GM04504 (cell line): ENCODE measurements around the gene KCNH8.
"Not testable (repeated sequence)": the region's sequence is repeated elsewhere in the genome, so short reads cannot be mapped to it uniquely, and the experiment has no call there.

Experiments
- DNase-seq: peaks from one replicate; pipeline ENCODE4 v3.0.0-alpha.2; 2012; ENCODE audit warnings: low read depth

KCNH8 gene

DNA sequence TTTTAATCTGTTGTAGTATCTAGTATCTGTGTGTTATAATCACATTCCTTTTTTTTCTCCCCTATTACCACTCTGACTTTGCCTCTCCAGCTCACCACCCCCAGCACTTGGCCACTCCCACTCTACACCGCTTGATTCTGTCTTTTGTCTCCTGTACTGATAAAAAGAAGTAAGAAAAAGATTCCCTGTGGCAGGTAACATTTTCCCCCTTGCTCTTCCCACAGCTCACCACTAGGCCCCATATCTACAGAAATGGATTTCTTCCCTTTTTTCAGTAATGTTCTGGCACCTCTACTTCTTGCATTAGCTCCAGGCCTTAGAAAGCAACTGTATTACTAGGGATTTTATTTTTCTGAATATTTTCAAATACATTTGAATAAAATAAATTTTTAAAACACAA lies 25.6 kb downstream of the KCNH8 start:
- DNase-seq, result no peak

DNA sequence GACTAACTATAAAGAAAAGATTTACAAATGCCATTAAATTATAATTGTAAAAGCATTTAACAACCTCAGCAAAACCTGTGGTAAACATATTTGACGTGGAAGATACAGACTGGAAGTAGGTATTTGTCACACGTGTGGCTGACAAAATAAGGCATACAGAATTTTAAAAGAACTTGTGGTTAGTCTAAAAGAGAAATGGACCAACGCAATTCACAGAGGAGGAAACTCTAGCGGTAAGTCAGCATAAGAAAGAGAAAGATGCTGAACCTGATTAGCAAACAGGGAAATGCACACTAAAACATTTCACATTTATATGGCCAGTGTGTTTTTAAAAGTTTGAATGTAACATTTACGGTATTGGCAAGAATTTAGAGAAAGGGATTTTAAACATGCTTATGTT lies 35.3 kb downstream of the KCNH8 start:
- no peak for DNase-seq

DNA sequence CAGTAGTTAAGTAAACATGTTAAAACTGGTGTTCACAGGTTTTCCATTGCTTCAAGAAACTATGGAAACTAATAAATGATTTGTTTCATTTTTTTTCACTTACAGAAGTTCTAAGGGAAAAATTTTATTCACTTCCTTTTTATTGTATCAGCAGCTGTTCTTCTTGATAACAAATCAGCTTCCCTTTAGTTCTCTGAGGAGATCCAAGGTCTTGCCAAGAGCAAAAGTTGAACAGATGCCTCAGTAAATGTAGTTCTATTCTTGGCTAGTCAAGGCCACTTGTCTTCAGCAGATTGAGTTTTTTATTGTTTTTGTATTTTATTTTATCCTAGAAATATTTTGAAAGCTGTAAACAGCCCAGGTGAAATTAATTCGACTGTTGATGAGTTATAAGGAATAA lies 41.8 kb downstream of the KCNH8 start:
- no peak for DNase-seq

DNA sequence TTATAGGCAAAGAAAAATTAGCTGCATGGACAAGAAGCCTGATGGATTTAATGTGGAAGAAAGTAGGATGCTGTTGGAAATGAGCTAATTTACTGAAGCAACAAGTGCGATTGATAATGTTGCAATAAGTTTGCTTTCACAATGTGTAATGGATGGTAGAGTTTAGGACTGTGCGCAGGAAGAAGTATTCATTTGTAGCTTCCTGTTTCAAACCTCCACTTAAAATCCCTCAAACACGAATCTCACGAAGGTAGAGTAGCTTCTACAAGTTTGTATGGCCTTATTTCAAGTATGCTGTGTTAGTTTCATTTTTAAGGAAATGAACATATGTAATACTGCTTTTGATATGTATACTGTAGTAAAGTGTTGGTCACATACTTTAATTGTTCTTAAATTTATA lies 42.3 kb downstream of the KCNH8 start:
- DNase-seq, result no peak

DNA sequence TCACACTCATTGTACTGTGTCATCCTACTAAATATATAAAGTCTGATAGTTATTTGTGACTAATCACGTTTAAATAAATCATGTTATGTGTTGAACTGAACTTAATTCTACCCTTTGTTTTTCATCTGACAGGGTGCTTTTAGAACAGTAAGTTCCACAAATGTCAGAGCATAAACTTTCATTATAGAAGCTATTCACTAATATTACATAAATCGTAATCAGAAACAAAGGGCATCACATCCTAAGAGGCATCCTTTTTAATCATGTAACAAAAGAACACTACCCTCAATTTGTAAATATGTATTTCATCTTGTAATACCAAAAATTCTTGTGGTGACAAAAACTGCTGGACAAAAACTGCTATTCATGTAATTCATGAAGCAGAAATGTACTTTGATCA lies 50.8 kb downstream of the KCNH8 start:
- DNase-seq, result no peak

DNA sequence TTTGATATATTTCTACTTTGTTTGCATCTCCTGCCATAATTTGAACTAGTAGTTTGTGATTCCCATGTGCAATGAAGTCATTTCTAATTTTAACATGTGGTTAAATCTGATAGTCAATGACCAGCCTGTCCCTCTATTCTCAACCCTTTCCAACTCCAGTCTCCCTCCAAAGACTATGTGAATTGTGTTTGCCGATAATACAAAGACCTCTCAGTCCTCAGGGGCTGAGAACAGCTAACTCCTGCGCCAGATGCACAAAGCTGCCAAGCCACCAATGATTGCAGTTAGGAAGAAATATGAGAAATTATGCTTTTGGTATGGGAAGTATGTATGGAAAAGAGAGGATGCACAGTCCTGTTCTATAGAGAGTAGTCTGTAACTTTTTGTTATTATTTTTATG lies 54.0 kb downstream of the KCNH8 start:
- DNase-seq, result no peak

DNA sequence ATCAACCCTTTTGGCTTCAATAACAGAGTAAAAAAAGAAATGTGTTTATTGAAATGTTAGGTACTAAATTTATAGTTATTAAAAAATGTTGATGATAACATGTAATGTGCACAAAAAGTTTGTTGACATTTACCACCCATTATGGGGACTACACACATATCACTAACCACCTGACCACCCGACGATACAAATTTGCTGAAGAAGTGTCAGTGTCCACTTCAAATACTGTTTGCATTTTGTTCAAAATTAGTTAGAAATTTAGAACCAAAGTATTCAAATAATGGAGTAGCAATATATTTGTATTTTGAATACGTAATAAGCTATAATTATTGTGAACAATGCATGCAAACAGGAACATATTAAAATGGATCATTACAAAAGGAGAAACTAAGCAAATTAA lies 54.4 kb downstream of the KCNH8 start:
- no peak for DNase-seq

DNA sequence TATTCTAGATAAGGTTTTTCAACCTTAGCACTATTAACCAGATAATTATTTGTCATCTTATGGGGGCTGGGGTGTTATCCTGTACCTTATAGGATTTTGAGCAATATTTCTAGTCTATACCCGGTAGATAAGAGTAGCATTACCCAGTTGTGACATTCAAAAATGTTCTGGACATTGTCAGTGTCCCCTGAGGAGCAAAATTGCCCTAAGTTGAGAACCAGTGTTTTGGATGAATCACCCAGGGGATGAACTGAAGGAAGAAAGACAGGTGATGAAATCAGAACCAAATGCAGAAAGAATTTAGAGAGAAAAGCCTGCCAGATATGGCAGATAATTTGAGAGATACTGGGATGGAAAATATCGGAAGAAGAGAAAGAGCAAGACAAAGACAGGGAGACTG lies 58.2 kb downstream of the KCNH8 start:
- DNase-seq, result no peak

DNA sequence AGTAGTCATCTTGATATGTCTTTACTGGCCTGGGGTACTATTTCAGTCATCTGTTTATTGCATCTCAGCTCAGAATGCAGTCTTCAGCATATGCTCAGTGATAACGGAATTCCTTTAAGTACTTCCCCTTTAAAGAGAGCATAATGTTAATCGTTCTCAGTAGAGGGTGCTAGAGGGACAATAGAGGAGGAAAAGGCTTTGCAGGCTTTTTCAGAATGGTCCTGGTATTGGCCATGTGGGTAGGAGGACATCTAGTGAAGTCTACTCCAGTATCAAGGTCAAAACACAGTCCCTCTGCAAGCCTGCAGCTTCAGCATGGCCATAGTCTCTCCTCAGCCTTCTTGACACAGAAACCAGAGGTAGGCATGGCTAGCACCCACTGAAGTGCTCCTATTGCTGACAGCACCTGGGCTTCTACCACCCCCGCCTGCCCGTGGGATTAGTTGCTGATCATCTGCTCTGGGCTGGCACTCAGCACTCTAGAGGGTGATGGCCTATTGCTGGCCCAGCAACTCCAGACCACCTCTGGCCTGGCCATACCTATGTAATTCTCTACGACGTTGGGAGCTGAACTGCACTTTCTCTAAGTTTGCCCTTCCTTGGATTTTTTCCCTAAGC lies 65.4 kb downstream of the KCNH8 start:
- no peak for DNase-seq

DNA sequence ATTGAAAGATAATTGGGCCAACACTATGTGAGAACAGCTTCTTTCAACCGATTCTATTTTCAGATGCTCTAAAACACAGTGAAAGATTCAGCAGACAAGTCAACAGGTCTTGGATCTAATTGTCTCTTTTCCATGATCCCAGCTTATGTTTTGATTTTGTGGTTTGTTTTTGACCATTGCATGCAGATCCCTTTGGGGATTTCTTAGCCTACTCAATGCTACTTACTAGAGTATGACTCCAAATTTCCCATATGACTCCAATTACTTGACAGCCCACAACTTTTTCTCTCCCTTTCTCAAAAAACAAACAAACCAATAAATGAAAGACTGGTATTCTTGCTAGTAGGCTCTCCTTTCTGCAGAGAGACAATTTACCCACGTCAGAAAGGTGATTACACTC lies 67.1 kb downstream of the KCNH8 start:
- DNase-seq, result no peak

DNA sequence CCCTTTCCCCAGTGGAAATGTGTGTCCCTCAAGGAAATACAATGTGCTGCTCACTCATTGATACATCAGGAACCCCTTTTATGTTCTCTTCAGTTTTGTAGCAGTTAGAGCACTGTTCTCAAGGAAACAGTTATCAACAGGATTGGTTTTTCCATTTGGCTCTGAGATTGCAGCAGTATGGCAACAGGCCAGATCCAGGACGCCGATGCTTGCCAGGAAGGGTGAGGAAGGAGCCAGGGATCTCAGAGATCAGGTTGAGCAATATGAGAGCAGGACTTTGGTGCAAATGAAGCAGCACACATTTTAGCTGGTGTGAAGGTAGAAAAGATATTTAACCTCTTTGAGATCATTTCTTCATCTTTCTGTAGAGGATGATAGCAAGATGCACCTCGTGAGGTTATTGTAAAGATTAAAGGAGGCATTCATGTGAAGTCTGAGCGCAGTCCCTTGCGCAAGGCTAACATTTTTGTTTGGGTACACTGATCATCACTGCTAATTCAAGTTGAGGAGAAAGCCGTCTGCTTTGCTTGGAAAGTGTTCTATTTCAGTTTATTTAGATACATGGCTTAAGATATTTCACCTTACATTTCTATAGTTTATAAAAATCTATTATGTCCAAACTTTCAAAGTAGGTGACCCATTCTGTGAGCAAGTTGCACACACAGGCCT lies 68.5 kb downstream of the KCNH8 start:
- no peak for DNase-seq

DNA sequence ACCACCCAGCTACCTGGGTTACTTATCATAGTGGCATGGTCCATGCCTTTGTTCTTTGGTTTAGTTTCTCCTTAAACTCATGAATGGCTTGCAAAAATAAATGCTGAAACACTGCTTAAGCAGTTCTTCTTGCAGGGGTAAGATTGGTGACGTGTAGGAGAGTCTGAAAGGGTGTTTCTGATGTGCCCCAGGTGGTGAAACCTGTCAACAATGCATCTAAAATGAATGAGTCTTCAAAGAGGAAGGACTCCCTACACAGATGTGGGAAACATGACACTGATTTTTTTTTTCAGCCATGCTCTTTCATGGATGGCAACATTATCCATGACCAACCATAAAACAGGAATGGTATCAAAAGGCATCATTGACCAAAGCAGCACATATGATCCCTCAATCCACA lies 72.0 kb downstream of the KCNH8 start:
- DNase-seq, result no peak

DNA sequence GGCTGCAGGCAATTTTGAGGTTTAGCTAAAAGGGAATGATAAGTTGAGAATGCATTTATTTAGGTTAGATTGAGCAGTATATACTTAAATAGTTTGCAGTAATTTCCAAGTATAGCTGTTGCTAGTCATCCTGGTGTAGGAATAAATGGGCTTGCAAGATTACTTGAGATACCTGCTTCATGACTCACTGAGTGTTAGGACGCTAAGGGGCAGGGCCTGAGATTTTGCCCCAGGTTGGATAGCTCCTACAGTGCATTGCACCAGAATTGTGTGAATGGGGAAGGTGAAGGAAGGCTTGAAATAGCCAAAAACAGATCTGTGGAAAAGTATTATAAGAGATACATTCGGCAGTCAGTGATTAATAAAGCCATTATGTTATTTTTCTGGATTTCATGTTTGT lies 72.8 kb downstream of the KCNH8 start:
- no peak for DNase-seq

DNA sequence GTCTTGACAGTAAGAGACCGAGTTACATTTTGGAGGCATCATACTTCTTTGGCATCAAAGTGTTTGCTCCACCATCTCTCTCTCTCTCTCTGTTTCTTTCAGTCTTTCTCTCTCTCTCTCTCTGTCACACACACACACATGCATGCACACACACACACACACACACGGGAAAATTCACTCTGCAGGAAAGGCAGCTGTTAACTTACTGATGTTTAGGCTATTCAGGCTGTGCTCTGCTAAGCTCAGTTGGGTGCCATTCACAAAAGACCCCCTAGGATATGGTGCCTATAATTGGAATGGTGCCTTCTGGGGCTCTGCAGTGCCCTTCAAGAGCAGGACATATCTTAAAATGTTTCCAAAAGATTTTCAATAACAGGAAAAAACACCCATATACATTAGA lies 78.2 kb downstream of the KCNH8 start:
- DNase-seq, result no peak

DNA sequence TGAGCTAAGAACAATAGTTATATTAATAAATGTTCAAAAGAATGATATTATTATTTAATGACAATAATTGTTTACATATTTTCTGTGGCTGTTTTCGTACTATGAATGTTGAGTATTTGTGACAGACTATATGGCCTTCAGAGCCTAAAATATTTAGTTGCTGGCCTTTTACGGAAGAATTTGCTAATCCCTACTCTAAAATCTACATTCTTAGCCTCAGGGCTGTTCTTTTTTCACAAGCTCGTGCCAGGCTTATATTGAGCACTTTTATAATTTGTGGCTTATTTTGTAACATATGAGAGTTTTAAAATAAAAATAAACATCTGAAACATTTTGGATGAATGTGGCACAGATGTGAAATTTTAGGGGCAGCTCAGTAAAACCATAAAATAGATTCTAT lies 79.9 kb downstream of the KCNH8 start:
- DNase-seq, result no peak

DNA sequence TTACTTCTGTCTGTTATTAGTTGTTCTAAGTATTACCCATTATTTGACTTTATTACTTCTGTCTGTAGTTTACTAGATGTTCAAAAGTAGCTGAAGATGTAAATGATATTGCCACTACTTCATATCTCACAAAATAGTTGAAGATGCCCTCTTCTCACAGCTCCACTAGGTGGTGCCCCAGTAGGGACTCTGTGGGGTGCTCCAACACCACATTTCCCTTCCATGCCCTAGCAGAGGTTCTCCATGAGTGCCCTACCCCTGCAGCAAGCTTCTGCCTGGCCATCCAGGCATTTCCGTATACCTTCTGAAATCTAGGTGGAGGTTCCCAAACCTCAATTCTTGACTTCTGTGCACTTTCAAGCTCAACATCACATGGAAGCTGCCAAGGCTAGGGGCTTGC lies 80.8 kb downstream of the KCNH8 start:
- DNase-seq, result no peak

DNA sequence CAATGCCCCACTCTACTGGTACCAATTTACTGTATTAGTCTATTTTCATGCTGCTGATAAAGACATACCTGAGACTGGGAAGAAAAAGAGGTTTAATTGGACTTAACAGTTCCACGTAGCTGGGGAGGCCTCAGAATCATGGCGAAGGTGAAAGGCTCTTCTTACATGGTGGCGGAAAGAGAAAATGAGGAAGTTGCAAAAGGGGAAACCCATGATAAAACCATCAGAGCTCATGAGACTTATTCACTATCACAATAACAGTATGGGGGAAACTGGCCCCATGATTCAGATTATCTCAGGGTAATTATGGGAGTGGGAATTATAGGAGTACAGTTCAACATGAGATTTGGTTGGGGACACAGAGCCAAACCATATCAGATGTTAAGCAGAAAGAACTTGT lies 81.6 kb downstream of the KCNH8 start:
- not testable (repeated sequence) for DNase-seq

DNA sequence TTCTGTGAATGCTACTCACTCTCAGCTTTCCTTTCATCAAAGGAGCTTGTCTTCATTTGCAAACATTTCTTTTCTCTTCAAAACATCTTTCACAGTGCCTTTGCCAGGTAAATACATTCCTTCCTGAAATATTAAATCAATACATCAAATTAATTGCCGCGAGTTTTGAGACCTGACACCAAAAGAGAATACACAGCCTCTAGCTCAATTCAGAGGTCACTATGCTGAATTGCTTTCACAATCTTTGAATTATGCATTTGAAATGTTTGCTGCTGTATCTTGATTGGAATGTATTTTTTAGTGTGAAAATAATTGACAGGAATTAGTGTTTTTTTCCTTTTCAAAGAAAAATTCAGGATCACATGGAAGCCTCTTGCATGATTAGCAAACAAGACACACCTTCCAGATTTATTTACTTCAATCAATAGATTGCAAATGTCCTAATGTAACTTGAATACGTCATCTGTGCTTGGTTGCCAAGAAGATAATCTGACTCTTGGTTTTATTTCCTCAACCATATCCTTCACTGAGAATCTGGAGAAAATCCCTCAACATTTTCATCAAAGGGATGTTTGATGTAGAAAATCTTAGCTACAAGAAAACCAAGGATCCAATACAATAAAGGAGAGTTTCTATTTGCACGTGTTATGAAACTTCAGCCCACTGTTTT lies 83.6 kb downstream of the KCNH8 start:
- no peak for DNase-seq

DNA sequence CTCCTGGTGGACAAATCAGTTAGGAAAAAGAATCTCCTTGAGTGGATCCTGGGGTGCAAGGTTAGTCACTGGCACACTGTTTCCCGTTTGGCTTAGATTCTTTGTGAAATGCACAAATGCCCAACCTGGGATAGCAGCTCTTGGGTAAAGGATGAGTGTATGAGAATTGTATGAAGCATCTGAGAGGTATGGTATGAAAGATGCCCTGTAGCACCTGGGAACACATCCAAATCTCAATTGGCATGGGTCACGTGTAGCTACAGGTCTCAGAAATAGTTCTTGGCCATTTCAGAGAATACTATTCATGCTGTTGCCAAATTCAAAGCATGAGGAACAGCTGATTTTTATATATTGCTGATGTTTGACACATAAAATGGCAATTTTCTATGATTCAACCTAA lies 84.3 kb downstream of the KCNH8 start:
- DNase-seq, result no peak

DNA sequence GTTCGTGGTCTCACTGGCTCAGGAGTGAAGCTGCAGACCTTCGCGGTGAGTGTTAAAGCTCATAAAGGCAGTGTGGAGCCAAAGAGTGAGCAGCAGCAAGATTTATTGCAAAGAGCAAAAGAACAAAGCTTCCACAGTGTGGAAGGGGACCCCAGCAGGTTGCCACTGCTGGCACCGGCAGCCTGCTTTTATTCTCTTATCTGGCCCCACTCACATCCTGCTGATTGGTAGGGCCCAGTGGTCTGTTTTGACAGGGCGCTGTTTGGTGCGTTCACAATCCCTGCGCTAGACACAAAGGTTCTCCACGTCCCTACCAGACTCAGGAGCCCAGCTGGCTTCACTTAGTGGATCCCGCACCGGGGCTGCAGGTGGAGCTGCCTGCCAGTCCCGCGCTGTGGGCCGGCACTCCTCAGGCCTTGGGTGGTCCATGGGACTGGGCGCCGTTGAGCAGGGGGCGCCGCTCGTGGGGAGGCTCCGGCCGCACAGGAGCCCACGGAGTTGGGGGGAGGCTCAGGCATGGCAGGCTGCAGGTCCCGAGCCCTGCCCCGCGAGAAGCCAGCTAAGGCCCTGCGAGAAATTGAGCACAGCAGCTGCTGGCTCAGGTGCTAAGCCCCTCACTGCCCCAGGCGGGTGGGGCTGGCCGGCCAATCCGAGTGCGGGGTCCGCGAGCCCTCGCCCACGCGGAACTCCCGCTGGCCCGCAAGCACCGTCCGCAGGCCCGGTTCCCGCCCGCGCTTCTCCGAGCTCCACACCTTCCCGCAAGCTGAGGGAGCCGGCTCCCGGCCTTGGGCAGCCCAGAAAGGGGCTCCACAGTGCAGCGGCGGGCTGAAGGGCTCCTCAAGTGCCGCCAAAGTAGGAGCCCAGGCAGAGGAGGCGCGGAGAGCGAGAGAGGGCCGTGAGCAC lies 85.8 kb downstream of the KCNH8 start:
- not testable (repeated sequence) for DNase-seq

DNA sequence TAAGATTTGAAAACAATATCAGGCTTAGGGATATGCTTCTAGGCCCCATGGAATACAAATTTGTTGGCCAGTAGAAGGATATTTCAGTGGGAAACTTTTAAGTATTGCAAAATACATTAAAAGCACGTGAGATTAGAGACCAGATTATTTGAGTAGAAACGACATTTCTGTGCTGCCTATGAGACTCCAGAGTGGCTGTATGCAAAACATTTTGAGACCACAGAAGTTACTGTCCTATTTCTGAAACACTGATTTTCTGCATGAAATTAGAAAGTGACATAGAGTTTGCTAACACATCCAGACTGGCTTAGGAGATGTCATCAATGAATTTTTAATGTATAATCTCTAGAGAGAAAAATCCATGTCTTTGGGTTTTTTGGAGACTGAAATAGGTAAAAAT lies 99.8 kb downstream of the KCNH8 start:
- no peak for DNase-seq

DNA sequence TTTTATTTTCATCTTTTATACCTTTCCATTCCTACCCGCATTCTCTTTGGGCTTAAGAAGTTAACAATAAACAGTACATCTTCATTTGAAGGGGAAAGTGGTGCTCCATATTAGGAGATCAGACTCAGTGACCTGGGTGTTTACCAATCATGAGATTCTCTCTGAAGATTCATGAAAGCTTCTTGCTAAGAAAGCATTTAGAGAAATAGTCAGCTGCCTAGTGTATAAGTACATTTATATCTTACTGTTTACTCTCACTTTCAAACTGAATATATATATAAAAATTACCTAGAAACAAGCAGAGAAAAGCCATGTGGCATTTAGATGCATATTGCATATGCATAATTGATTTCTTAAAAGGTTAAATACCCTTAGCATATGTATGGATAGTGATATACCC lies 100.5 kb downstream of the KCNH8 start:
- DNase-seq, result no peak
